GM12892 (cell line): ENCODE measurements around the gene CRPPA.

ENCODE experiments used
- POLR2A ChIP-seq: IDR thresholded peaks from 2 replicates; pipeline ENCODE4 v1.6.1; 2011; ENCODE audit warnings: low read depth, low read length, control low read depth
- POLR2AphosphoS5 ChIP-seq: IDR thresholded peaks from 2 replicates; pipeline ENCODE4 v1.6.1; 2011; ENCODE audit warnings: low read depth, low read length, control low read depth
- TAF1 ChIP-seq: IDR thresholded peaks from 2 replicates; pipeline ENCODE4 v1.6.1; 2011; ENCODE audit warnings: low read depth, mild to moderate bottlenecking, control low read depth, low read length, borderline replicate concordance

DNA sequence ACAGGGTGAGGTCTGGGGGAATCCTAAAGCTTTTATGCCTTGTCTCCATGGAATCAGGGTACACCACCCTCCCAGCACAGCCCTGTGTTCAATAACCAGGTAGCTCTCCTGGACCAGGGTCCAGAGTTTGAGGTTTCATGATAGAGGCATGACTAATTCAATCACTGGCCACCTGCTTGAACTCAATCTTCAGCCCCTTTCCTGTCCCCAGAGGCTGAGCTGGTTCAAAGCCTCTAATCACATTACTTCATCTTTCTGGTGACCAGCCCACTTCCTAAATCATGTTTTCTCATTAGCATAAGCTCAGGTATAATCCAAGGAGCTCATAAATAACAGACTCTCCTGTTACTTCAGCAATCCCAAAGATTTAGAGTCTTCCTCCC, 20.5 kb downstream of the CRPPA start:
- TF ChIP-seq POLR2AphosphoS5, result no peak
- no peak for TF ChIP-seq POLR2A
- TF ChIP-seq TAF1, result no peak
